Central memory CD4-positive, alpha-beta T cell (primary cell): ENCODE data around the gene COMMD6.

Source experiments
- DNase-seq: peaks from one replicate; pipeline ENCODE4 v3.0.0; 2022

Gene COMMD6

GRCh38 chr13:75482070-75482819 lies 55.4 kb downstream of the COMMD6 start, which contains the start of gene TBC1D4:
Gene TBC1D4 (minus strand): TSS chr13:75482169. CDS start chr13:75481767, 402 bp downstream.
- peak; percentile 22 for DNase-seq

DNA sequence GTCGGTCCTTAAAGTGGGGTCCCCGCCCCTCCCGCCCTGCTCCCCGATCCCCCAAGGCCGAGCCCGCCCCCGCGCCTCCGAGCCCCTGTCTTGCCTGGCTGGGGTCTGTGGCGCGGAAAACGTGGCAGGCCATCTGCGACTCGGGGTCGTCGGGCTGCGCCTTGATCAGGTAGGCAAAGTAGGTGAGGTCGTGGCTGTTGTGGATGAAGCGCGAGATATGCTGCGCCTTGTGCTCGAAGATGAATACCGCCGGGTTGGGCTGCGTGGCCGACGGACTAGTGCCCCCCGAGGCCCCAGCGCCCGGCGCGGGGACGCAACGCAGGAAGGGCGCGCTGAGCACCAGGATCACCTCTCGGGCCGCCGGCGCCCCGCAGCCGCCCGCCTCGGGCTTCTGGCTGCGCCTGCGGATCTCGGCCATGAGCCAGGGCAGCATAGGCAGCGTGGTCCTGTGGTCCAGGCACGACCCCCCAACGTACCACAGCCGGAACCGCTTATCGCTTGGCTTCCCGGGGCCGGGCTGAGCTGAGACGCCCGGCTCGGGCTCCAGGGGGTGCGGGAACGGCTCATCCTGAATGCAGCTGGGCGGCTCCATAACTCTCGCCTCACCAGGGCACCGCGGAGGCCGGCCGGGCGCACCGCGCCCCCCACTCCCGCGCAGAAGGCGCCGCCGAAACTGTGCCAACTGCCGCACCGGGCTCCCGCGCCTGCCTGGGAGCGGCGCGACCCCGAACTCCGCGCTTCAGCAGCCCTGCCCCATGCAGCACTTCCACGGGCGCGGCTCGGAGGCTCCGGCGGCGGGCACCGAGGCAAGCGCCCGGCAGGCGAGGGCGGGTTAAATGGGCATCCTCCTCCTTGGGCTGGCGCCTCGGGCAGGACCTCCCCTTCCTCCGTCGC lies 56.2 kb downstream of the COMMD6 start:
- peak; percentile 10 for DNase-seq

- DNase-seq = no peak
Observed at GRCh38 chr13:75480671-75481175, 56.9 kb downstream of the COMMD6 start.

DNA sequence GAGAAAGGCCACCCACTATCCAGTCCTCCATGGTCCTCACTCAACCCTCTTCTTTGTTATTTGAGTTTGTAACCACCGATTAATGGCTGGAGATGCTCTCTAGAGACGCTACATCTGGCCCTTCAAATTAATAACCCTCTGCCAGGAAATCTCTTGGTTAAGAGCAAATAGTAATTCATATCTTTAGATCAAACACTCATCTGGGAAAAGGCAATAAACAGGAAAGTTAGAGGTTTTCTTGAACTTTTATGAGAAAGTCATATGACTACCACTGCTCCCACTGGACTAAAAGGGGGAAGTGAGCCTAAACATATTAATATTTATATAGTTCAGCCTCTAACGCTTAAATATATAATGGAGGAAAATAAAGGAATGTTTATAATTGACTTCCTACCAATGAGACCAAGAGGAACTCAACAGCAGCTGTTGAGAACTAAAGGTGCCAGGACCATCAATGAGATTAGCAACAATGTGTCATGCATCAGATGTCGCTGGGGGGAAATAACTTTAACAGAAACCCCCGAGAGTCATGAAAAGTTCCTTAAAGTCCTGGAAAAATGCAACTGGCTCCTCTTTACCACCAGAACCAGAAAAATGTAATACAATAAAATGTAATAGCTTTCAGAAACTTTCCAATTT lies 58.4 kb downstream of the COMMD6 start:
- no peak for DNase-seq

DNA sequence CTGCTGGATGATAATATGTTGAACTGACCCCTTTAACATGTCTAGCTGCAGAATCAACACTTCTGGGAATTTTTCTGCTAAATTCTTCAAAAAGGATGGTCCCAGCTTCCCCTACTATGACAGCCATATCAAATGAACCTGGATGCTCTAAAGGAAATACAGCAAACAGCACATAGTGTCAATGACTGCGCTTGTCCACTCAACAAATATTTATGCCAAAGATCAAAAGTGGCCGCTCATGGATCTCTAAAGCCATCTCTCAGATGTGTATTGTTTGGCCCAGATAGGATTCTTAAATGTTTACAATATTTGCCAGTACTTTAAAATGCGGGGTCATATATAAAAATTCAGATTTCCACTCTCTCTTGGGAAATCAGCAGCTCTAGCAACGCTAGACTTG lies 59.0 kb downstream of the COMMD6 start:
- no peak for DNase-seq
